ENCODE data around the gene SEMA7A.

SEMA7A gene

GRCh38 chr15:74382004-74382816 lies 51.5 kb downstream of the SEMA7A start:
- no peaks in the 10 kb centered on the region for H3K79me2 ChIP-seq (ENCODE audit: insufficient read depth, low read length)
- H3F3A ChIP-seq (ENCODE audit: insufficient read depth, low read length) = no peaks in the 10 kb centered on the region
- TF ChIP-seq EZH2 (IDR thresholded peaks at IDR 0.05; ENCODE audit: borderline replicate concordance, low read length) (no peak), CTCF (IDR thresholded peaks at IDR 0.05; ENCODE audit: low read length) (peak; percentile 95)
- no peaks in the 10 kb centered on the region for H3K4me1 ChIP-seq (ENCODE audit: insufficient read depth, low read length, severe bottlenecking)
- no peaks in the 10 kb centered on the region for H3K9me3 ChIP-seq (ENCODE audit: low read length)
- no peaks in the 10 kb centered on the region for H3K36me3 ChIP-seq (ENCODE audit: insufficient read depth, low read length)
- no peak overlapping the region for H2AFZ ChIP-seq (ENCODE audit: low read length)
- no peak overlapping the region for H3K4me3 ChIP-seq (ENCODE audit: low read depth, low read length, poor library complexity, severe bottlenecking)
- no peak overlapping the region for H3K9ac ChIP-seq (ENCODE audit: low read length)
- H3K27ac ChIP-seq (ENCODE audit: low read depth, low read length, poor library complexity, severe bottlenecking) = no peak overlapping the region
- peaks cover 8% of the 10 kb centered on the region for H3K27me3 ChIP-seq (ENCODE audit: insufficient read depth, low read length)
- no peaks in the 10 kb centered on the region for H4K20me1 ChIP-seq (ENCODE audit: insufficient read depth, low read length)
- no peak overlapping the region for H3K4me2 ChIP-seq (ENCODE audit: low read length)
- no peaks in the 10 kb centered on the region for H3K9me2 ChIP-seq (ENCODE audit: low read depth, low read length)

GRCh38 chr15:74381481-74381880 lies 52.3 kb downstream of the SEMA7A start:
- H3K27me3 ChIP-seq (ENCODE audit: insufficient read depth, low read length) = peaks cover 8% of the 10 kb centered on the region
- H3K9ac ChIP-seq (ENCODE audit: low read length) = no peak overlapping the region
- no peaks in the 10 kb centered on the region for H3K9me3 ChIP-seq (ENCODE audit: low read length)
- no peaks in the 10 kb centered on the region for H4K20me1 ChIP-seq (ENCODE audit: insufficient read depth, low read length)
- H3F3A ChIP-seq (ENCODE audit: insufficient read depth, low read length) = no peaks in the 10 kb centered on the region
- no peaks in the 10 kb centered on the region for H3K9me2 ChIP-seq (ENCODE audit: low read depth, low read length)
- no peak overlapping the region for H3K4me3 ChIP-seq (ENCODE audit: low read depth, low read length, poor library complexity, severe bottlenecking)
- no peaks in the 10 kb centered on the region for H3K4me1 ChIP-seq (ENCODE audit: insufficient read depth, low read length, severe bottlenecking)
- no peaks in the 10 kb centered on the region for H3K36me3 ChIP-seq (ENCODE audit: insufficient read depth, low read length)
- no peak overlapping the region for H3K27ac ChIP-seq (ENCODE audit: low read depth, low read length, poor library complexity, severe bottlenecking)
- no peak overlapping the region for H3K4me2 ChIP-seq (ENCODE audit: low read length)
- H3K79me2 ChIP-seq (ENCODE audit: insufficient read depth, low read length) = no peaks in the 10 kb centered on the region
- no peak overlapping the region for H2AFZ ChIP-seq (ENCODE audit: low read length)
- TF ChIP-seq CTCF (IDR thresholded peaks at IDR 0.05; ENCODE audit: low read length) (no peak), EZH2 (IDR thresholded peaks at IDR 0.05; ENCODE audit: borderline replicate concordance, low read length) (no peak)

- Histone ChIP-seq H3K27me3 (ENCODE audit: insufficient read depth, low read length) (peaks cover 8% of the 10 kb centered on the region), H2AFZ (ENCODE audit: low read length) (no peak overlapping the region), H3F3A (ENCODE audit: insufficient read depth, low read length) (no peaks in the 10 kb centered on the region), H3K9me3 (ENCODE audit: low read length) (no peaks in the 10 kb centered on the region), H3K36me3 (ENCODE audit: insufficient read depth, low read length) (no peaks in the 10 kb centered on the region), H3K27ac (ENCODE audit: low read depth, low read length, poor library complexity, severe bottlenecking) (no peak overlapping the region), H3K79me2 (ENCODE audit: insufficient read depth, low read length) (no peaks in the 10 kb centered on the region), H3K4me2 (ENCODE audit: low read length) (no peak overlapping the region), H3K9me2 (ENCODE audit: low read depth, low read length) (no peaks in the 10 kb centered on the region), H4K20me1 (ENCODE audit: insufficient read depth, low read length) (no peaks in the 10 kb centered on the region), H3K9ac (ENCODE audit: low read length) (no peak overlapping the region), H3K4me3 (ENCODE audit: low read depth, low read length, poor library complexity, severe bottlenecking) (no peak overlapping the region), H3K4me1 (ENCODE audit: insufficient read depth, low read length, severe bottlenecking) (no peaks in the 10 kb centered on the region)
- no peak for TF ChIP-seq CTCF (IDR thresholded peaks at IDR 0.05; ENCODE audit: low read length)
- TF ChIP-seq EZH2 (IDR thresholded peaks at IDR 0.05; ENCODE audit: borderline replicate concordance, low read length) = no peak
Observed at GRCh38 chr15:74381190-74381453, 52.6 kb downstream of the SEMA7A start.
